Chondrocyte (in vitro differentiated cells): Measurements from ENCODE around the gene ZNF629. TPM values are rescaled to one million over a fixed set of nuclear protein-coding genes. Genes with fewer than 3 reads are reported as not detected.

ENCODE experiments used
- DNase-seq: peaks from one replicate; pipeline ENCODE4 v3.0.0; 2021; ENCODE audit warnings: mixed read lengths, low spot score
- H3K27ac Mint-ChIP-seq: one replicate; pipeline ENCODE4 v1.8.0; 2021; ENCODE audit warnings: mild to moderate bottlenecking, moderate library complexity, mixed read lengths; ENCODE audit not compliant: unreplicated experiment
- H3K27me3 Mint-ChIP-seq: 2 replicates; pipeline ENCODE4 v1.8.0; 2021; ENCODE audit warnings: low read depth, mixed read lengths
- H3K36me3 Mint-ChIP-seq: 2 replicates; pipeline ENCODE4 v1.8.0; 2021; ENCODE audit warnings: low read depth, mixed read lengths
- H3K4me1 Mint-ChIP-seq: 2 replicates; pipeline ENCODE4 v1.8.0; 2021; ENCODE audit warnings: low read depth, mild to moderate bottlenecking, mixed read lengths
- H3K4me3 Mint-ChIP-seq: one replicate; pipeline ENCODE4 v1.8.0; 2021; ENCODE audit warnings: mild to moderate bottlenecking, moderate library complexity, mixed read lengths; ENCODE audit not compliant: unreplicated experiment
- H3K9me3 Mint-ChIP-seq: 2 replicates; pipeline ENCODE4 v1.8.0; 2021; ENCODE audit warnings: low read depth, mixed read lengths
- total RNA-seq: library from RNA; stranded (reverse); gene quantifications from 3 replicates; pipeline ENCODE4 v1.2.1, GENCODE V29; 2021
- TF ChIP-seq, protein P1 (sequence below): fragments of 200-600 bp; sonication (generic); IDR thresholded peaks from 2 replicates; pipeline ENCODE4 v1.5.0; 2021; ENCODE audit warnings: antibody characterized with exemption, mild to moderate bottlenecking, moderate library complexity

The ZNF629 gene
- total RNA-seq, 1 donor from 2014 or later: 18.9 TPM

- peak overlapping the region; percentile 87 for H3K4me3 Mint-ChIP-seq
- peaks cover 30% of the 10 kb centered on the region for H3K4me1 Mint-ChIP-seq
- no peaks in the 10 kb centered on the region for H3K27me3 Mint-ChIP-seq
- DNase-seq: no peak
- TF ChIP-seq, protein P1, sequence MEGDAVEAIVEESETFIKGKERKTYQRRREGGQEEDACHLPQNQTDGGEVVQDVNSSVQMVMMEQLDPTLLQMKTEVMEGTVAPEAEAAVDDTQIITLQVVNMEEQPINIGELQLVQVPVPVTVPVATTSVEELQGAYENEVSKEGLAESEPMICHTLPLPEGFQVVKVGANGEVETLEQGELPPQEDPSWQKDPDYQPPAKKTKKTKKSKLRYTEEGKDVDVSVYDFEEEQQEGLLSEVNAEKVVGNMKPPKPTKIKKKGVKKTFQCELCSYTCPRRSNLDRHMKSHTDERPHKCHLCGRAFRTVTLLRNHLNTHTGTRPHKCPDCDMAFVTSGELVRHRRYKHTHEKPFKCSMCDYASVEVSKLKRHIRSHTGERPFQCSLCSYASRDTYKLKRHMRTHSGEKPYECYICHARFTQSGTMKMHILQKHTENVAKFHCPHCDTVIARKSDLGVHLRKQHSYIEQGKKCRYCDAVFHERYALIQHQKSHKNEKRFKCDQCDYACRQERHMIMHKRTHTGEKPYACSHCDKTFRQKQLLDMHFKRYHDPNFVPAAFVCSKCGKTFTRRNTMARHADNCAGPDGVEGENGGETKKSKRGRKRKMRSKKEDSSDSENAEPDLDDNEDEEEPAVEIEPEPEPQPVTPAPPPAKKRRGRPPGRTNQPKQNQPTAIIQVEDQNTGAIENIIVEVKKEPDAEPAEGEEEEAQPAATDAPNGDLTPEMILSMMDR: no peak
- peaks cover 16% of the 10 kb centered on the region for H3K36me3 Mint-ChIP-seq
- no peaks in the 10 kb centered on the region for H3K9me3 Mint-ChIP-seq
- H3K27ac Mint-ChIP-seq: peak overlapping the region; percentile 89
These were observed 23.8 kb downstream of the ZNF629 start for GRCh38 chr16:30762991-30763725.

DNA sequence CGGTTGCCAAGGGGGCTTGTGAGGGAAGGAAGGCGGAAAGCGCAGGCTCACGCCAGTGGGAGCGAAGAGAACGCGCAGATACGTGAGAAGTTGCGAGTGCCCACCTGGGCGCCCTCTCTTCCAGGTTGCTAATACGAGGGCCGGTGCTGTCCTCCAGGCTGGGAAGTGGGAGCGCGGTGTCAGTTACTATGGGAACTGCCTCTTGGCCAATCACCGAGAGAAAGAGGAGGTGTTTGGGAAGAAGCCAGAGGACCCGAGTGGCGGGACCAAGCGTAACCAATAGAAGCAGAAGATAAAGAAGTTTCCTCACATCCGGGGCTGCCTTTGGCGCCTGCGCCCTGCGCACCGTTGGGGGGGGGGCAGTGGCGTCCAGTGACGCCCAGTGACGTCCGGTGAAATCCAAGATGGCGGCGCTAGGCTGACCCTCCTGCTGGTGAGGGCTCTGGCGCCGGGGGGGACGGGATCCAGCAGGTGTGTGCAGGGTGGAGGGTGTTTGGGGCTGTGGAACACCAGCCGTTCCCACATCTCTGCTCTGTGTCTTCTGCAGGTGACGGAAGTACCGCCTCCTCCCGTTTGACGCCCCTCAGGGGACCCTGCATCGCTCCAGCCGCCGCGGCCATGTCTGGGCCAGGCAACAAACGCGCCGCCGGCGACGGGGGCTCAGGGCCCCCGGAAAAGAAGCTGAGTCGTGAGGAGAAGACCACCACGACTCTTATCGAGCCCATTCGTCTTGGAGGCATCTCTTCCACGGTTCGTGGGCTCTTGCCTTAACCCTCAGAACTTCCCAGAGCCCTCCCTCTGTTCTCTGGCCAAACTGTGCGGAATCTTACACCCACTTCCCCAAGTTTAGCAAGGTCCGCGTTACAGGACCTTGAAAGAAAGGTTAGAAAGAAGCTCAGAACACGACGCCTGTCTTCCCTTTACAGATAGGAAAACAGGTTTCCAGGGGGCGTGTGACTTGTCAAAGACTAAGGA, 24.8 kb downstream of the ZNF629 start, which contains the start of the genes CFAP119 and RNF40:
Gene CFAP119 (minus strand): TSS at position 135 of the 975 bp plus-strand sequence. CDS start 314 bp downstream, outside the sequence.
Gene RNF40 (plus strand): TSS at position 395 of the 975 bp plus-strand sequence. CDS start 224 bp downstream, at position 619.
- H3K9me3 Mint-ChIP-seq: no peaks in the 10 kb centered on the region
- H3K36me3 Mint-ChIP-seq: peaks cover 12% of the 10 kb centered on the region
- H3K4me3 Mint-ChIP-seq: peak within 1 kb of the TSS; percentile 87
- no peaks in the 10 kb centered on the region for H3K27me3 Mint-ChIP-seq
- peaks cover 30% of the 10 kb centered on the region for H3K4me1 Mint-ChIP-seq
- DNase-seq: no peak
- TF ChIP-seq, protein P1: no peak
- peak within 1 kb of the TSS; percentile 96 for H3K27ac Mint-ChIP-seq

GRCh38 chr16:30761427-30761927, 25.5 kb downstream of the ZNF629 start:
- Mint-ChIP-seq H3K4me1 (peaks cover 30% of the 10 kb centered on the region), H3K36me3 (peaks cover 7% of the 10 kb centered on the region), H3K27me3 (no peaks in the 10 kb centered on the region), H3K27ac (peak overlapping the region; percentile 96), H3K4me3 (peak overlapping the region; percentile 87), H3K9me3 (no peaks in the 10 kb centered on the region)
- DNase-seq: peak; percentile 92
- TF ChIP-seq, protein P1: no peak

DNA sequence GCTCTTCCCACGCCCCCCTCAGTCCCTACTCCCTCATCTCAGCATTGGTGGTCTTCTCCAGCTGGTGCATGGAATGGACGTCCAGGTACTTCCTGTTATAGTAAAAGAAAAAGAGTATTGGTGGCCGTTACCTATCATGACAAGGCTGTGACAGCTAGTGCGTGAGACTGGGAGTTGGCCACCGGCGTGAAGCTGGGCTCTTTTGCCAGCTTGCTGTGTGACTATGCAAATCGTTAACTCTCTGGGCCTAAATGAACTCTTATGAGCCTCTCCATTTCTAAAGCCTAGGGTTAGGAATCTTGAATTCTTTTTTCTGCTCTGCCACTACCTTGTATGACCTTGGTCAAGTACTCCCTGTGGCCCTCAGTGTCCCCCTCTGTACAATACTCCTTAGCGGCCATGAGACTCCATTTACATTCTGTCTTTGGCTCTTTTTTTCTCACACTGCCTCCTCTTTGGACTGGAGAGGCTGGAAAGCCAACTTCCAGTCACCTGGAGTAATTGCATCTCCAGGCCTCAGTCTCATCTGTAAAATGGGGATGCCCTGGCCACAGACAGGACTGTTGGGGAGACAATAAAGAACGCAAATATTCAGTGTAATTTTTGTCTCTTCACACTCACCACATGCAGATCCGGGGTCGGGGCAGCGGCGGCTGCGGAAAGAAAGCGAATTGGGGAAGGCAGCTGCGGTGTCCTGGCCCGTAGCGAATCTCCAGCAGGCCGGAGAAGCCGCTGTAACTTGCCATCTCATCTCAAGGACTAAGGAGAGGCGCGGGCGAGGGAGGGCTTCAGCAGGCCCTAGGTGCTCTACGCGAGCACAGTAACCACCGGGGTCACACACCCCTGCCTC, 26.2 kb downstream of the ZNF629 start:
- Mint-ChIP-seq H3K4me3 (peak overlapping the region; percentile 87), H3K4me1 (peaks cover 30% of the 10 kb centered on the region)

More for the DNA sequence above, 26.2 kb downstream of the ZNF629 start:
- no peaks in the 10 kb centered on the region for H3K9me3 Mint-ChIP-seq
- H3K27me3 Mint-ChIP-seq: no peaks in the 10 kb centered on the region
- TF ChIP-seq, protein P1: no peak
- H3K36me3 Mint-ChIP-seq: peaks cover 9% of the 10 kb centered on the region
- no peak for DNase-seq
- H3K27ac Mint-ChIP-seq: peak overlapping the region; percentile 96
